ENCODE measurements around the gene OTUD5. TPM values are rescaled to one million over a fixed set of nuclear protein-coding genes. Genes with fewer than 3 reads are reported as not detected.

The OTUD5 gene
- total RNA-seq, 2 experiments from 2014 or later: 60.7 to 62.4 TPM

DNA sequence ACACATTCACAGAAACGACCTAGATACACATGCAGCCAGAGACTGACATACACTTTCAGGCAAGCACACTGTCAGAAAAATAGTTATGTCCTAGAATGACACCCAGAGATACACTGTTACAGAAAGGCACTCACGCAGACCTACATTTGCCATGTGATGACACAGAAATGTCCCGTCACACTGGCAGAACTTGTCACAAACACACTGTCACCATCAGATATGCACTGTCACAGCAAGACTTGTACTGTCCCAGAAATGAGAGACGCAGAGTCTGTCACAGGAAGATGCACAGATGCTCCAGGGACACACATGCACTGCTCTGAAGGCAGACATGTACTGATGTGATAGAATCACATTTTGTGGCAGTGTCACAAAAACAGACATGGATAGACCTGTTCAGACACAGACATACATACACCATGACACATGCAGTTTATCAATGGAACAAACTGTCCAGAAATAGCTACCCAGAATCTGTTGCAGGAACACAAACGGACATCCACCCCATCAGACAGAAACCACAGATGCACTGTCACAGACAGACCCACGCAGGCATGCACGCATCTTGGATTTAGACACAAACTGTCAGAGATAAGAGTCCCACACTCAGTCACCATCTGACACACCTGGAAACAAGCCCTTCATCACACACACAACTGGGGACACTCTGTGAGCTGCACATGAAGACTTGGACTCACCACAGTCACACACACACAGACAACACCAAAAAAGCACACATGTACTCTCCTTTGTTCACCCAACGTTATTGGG lies 37.3 kb downstream of the OTUD5 start:
- ATAC-seq (ENCODE audit: low read depth): no peak
- POLR2A ChIA-PET: interaction anchor here (0.6 to 4.2 kb wide), 2 partner anchors 19 to 39 kb away, joined by 4 to 51 read pairs; no protein-coding TSS in a partner anchor
- no peak for DNase-seq
- peak overlapping the region; percentile 97 for H3K4me3 Mint-ChIP-seq
- peaks cover 28% of the 10 kb centered on the region for H3K4me1 Mint-ChIP-seq
- H3K36me3 Mint-ChIP-seq: peaks cover 18% of the 10 kb centered on the region
- peak overlapping the region; percentile 93 for H3K27ac Mint-ChIP-seq
- H3K27me3 Mint-ChIP-seq: no peaks in the 10 kb centered on the region
- H3K9me3 Mint-ChIP-seq: no peaks in the 10 kb centered on the region

DNA sequence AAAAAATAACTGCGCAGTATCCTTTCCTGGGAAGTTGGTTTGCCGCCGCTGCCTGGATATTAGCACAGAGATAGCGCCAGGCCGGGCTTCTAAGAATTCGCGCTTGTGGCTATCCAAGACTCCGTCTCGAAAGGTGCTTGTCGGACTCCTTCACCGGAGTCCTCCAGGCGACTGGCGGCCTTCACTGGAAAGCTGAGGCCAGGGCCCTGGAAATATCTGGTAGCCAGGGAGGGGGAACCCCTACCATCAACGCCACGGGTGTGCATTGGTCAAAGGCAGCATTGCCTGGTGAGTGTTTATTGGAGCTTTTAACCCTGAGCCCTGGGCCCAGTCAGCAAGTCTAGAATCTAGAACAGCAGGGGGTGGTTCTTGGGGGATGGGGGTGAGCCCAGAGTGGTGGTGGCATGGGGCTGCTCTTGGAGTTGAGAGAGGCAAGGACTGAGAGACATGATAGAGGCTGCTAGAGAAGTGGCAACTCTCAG lies 38.0 kb downstream of the OTUD5 start:
- H3K4me1 Mint-ChIP-seq: peaks cover 31% of the 10 kb centered on the region
- DNase-seq (no peak), ATAC-seq (ENCODE audit: low read depth) (peak; percentile 3)

DNA sequence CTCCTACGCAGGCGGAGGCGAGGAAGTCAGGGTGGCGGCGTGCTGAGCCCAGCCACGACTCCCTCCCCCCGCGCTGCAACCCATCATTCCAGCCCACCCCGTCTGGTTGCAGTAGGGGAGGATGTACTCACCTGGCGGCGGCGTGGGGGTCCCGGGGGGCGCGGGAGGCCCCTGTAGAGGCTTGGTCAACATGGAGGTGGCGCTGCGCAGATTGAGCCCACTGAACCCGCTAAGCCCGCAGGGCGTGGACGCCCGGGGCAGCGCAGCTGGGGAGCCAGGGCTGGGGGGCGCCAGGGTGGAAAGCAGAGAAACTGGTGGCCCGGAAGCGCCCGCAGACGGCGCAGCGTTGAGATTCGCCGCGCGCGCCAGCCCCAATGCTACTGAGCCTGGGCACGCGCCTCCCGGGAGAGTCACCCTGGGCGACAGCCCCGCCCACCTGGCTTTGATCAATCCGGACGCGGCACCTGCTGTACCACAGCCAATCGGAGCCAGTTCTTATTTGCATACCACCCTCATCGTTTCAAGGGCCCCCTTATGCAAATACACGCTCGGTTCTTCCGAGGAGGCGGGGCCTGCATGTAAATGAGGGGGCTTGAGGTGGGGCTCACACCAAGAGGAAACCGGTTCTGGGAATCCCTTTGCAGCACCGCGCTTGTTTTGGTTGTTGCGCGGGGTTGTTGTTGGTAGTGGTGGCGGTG lies 38.6 kb downstream of the OTUD5 start, which contains the start of gene PIM2:
Gene PIM2, minus strand, starts transcription at position 382 of the 698 bp plus-strand sequence. Its CDS starts 190 bp downstream, at position 192.
- Mint-ChIP-seq H3K27ac (peak within 1 kb of the TSS; percentile 93), H3K36me3 (peaks cover 14% of the 10 kb centered on the region), H3K27me3 (no peaks in the 10 kb centered on the region), H3K4me3 (peak within 1 kb of the TSS; percentile 97), H3K4me1 (peaks cover 28% of the 10 kb centered on the region), H3K9me3 (no peaks in the 10 kb centered on the region)
- peak; percentile 79 for ATAC-seq (ENCODE audit: low read depth)
- POLR2A ChIA-PET: interaction anchor here (0.7 to 4.2 kb wide), 2 partner anchors 20 to 39 kb away, joined by 4 to 51 read pairs; no protein-coding TSS in a partner anchor
- DNase-seq: peak; percentile 89

More for the DNA sequence above, 38.0 kb downstream of the OTUD5 start:
- Mint-ChIP-seq H3K27ac (peak overlapping the region; percentile 93), H3K27me3 (no peaks in the 10 kb centered on the region), H3K4me3 (peak overlapping the region; percentile 97), H3K9me3 (no peaks in the 10 kb centered on the region), H3K36me3 (peaks cover 18% of the 10 kb centered on the region)
- POLR2A ChIA-PET: interaction anchor here (0.7 to 4.2 kb wide), 2 partner anchors 20 to 39 kb away, joined by 4 to 51 read pairs; no protein-coding TSS in a partner anchor

DNA sequence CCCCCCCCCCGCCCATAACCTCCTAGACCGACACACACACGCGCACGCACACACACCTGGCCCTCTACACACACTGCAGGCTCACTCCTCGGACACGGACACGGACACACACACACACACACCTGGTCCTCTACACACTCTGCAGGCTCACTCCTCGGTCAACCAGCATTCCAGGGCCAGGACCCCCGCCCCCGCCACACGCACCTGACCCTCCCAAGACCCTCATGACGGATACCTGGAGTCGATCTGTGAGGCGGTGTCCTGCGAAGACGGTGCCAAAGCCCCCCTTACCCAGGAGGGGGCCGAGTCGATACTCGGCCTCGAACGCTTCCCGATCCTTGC lies 39.1 kb downstream of the OTUD5 start:
- peak; percentile 33 for DNase-seq

DNA sequence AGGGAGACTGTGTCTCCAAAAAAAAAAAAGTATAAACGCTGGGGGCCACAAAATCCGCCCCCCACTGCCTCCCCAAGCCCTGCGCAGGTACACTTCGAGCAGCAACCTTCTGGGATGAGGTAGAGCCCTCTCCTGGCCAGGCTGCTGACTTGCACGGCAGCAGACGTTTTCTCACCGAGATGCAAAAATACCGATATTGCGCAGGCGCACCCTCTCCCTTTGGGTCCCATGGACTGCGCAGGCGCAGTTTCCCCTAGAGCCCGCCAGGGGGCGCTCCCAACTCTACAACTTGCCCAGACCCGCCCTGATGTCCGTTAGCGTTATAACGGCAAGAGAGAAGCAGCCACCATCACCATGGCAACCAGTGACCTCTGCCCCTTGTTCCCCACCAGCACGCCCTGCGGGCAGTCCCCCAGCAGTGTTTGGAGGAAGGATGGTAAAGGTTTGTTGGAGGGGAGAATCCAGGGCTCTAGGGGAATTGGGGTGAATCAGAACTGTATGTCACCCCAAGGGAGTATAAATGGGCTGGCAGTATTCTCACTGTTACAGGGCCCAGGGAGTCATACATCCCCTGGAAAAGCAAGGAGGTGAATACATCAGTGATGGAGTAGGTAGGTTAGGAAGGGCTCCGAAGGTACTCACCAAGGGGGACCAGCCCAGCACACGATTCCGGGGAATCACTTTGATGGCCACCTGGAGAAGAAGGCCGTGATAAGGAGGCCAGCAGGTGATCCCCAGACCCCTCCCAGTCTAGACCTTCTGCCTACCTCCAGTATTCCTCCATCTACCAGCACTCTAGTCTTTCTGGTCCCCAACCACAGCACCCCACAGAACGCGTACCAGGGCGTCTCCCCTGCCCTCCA lies 40.0 kb downstream of the OTUD5 start:
- peak; percentile 86 for DNase-seq
- ATAC-seq (ENCODE audit: low read depth): peak; percentile 57
- Mint-ChIP-seq H3K36me3 (peaks cover 14% of the 10 kb centered on the region), H3K27ac (peak overlapping the region; percentile 87), H3K9me3 (no peaks in the 10 kb centered on the region), H3K4me3 (peak overlapping the region; percentile 97), H3K27me3 (no peaks in the 10 kb centered on the region), H3K4me1 (peaks cover 29% of the 10 kb centered on the region)
- POLR2A ChIA-PET: interaction anchor here (0.7 to 4.2 kb wide), 3 partner anchors 22 to 202 kb away, joined by 3 to 51 read pairs (median 3); no protein-coding TSS in a partner anchor

More for the DNA sequence above, 39.1 kb downstream of the OTUD5 start:
- no peaks in the 10 kb centered on the region for H3K9me3 Mint-ChIP-seq
- H3K36me3 Mint-ChIP-seq: peaks cover 14% of the 10 kb centered on the region
- H3K4me1 Mint-ChIP-seq: peaks cover 28% of the 10 kb centered on the region
- POLR2A ChIA-PET: interaction anchor here (4.2 kb wide), 1 partner anchor 21 kb away, joined by 51 read pairs; no protein-coding TSS in a partner anchor
- peak overlapping the region; percentile 97 for H3K4me3 Mint-ChIP-seq
- H3K27ac Mint-ChIP-seq: peak overlapping the region; percentile 87
- no peak for ATAC-seq (ENCODE audit: low read depth)
- H3K27me3 Mint-ChIP-seq: no peaks in the 10 kb centered on the region

DNA sequence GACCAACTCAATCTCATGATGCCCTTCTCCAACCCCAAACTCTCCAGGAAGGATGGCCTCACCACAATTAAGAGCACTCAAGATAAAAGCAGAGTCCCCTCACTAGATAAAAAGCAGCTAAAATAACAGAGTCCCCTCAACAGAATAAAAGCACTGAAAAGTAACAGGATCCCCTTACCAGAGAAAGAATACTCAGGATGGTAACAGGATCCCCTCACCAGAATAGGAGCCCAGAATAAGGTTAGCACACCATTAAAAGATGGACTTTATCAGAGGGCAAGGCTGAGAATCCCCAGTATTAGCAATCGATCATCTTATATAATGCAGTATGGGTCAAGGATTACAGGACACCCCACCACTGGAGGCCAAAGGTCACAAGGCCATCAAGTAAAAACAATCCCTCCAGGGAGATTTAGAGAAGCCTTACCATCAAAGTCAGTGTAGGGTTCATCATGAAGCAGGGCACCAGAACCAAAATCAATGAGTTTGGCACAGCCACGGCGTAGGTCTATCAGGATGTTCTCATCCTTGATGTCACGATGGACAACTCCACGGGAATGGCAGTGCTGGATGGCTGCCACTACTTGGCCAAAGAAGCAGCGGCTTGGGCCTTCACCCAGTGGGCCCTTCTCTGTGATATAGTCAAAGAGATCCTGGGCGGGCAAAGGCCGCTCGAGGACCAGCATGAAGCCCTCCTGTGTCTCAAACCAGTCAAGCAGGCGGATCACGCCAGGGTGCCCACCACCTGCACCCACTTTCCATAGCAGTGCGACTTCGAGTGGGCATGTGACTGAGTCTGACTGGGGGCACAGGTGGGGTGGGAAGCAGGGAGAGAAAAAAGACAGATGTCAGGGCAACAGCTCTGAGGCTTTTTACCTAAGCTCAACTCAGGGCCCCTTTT lies 42.6 kb downstream of the OTUD5 start:
- Mint-ChIP-seq H3K4me3 (peak overlapping the region; percentile 56), H3K36me3 (peaks cover 10% of the 10 kb centered on the region), H3K27me3 (no peaks in the 10 kb centered on the region), H3K9me3 (no peaks in the 10 kb centered on the region), H3K4me1 (peaks cover 33% of the 10 kb centered on the region), H3K27ac (peak overlapping the region; percentile 60)
- POLR2A ChIA-PET: interaction anchor here (1.2 to 1.4 kb wide), 2 partner anchors 23 to 43 kb away, joined by 3 read pairs; no protein-coding TSS in a partner anchor
- DNase-seq (no peak), ATAC-seq (ENCODE audit: low read depth) (no peak)

DNA sequence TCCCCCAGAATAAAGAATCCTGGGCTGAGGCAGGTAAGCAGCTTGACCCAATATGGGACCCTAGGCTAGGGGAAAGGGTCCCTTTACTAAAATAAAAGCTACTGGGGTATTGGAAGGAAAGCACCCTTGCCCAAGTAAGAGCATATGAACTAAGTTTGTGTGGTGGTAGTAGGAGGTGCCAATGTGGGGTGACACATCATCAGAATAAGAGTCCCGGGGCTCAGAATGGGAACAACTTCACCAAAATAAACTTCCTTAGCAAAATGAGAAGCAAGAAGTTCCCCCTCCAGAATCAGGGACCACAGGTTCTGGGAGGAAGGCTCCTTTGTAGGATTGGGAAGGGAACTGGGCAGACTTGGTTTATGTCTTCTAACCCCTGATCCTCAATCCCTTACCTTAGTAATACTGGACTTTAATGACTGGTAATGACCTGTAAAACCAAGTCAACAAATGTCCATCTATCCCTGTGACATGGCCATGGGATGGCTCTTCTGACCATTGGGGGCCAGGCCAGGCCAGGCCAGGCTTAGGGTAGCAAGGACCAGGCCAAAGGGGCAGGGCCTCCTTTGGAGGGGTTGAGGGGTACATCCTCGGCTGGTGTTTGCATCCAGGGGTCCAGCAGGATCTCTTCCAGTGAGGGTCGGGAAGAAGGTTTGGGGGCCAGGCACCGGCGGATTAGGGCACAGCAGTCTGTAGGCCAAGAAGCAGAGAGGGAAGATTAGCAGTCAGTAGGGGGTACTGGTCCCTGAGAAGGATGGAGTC lies 43.6 kb downstream of the OTUD5 start:
- H3K4me3 Mint-ChIP-seq: no peak overlapping the region
- H3K27me3 Mint-ChIP-seq: no peaks in the 10 kb centered on the region
- POLR2A ChIA-PET: interaction anchor here (1.2 kb wide), 1 partner anchor 24 kb away, joined by 3 read pairs; no protein-coding TSS in a partner anchor
- ATAC-seq (ENCODE audit: low read depth) (no peak), DNase-seq (no peak)
- peaks cover 10% of the 10 kb centered on the region for H3K36me3 Mint-ChIP-seq
- peaks cover 25% of the 10 kb centered on the region for H3K4me1 Mint-ChIP-seq
- H3K9me3 Mint-ChIP-seq: no peaks in the 10 kb centered on the region
- H3K27ac Mint-ChIP-seq: no peak overlapping the region

DNA sequence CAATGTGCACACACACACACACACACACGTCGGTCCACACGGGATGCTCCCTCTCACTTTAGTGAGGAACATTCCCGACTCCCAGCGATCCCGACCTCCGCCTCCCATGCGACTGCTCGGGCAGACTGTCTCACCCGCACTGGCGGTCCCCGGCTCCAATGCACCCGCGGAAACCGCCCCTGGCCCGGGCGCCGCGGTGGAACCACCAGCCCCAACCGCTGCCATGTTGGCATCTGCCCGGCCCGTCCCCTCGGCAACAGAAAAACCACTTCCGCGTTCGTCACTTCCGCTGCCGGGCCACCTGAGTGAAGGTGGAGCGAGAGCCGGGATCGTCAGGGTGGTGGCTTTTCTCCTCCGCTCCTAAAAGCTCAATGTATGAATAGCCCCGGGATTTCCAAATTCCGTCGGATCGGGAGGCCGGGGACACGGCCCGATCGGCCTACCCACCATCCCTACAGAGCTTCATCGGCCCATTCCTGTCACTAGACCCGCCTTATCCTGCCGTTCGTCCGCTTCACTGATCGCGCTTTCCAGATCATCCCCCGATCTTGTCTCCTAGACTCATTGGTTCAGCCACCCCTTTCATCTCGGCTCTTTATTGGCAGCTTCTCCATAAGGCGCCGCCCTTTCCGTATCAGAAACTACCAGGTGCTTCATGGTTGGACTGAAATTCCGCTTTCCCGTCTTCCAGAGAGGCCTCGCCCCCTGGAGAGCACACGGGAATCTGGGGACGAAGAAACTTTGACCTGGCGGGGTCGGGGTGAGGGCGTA lies 45.8 kb downstream of the OTUD5 start, which contains the start of gene SLC35A2:
Gene SLC35A2, minus strand, starts transcription at position 235 of the 771 bp plus-strand sequence. Its CDS starts 10 bp downstream, at position 225.
- POLR2A ChIA-PET: interaction anchor here (0.5 to 3.0 kb wide), 11 partner anchors 14 to 264 kb away, joined by 3 to 21 read pairs (median 5); partner anchors contain the start of genes PQBP1 and TIMM17B
- peaks cover 26% of the 10 kb centered on the region for H3K4me1 Mint-ChIP-seq
- no peaks in the 10 kb centered on the region for H3K27me3 Mint-ChIP-seq
- peak within 1 kb of the TSS; percentile 93 for H3K4me3 Mint-ChIP-seq
- peak; percentile 85 for ATAC-seq (ENCODE audit: low read depth)
- no peaks in the 10 kb centered on the region for H3K9me3 Mint-ChIP-seq
- peak; percentile 87 for DNase-seq
- H3K36me3 Mint-ChIP-seq: no peaks in the 10 kb centered on the region
- H3K27ac Mint-ChIP-seq: peak within 1 kb of the TSS; percentile 93

DNA sequence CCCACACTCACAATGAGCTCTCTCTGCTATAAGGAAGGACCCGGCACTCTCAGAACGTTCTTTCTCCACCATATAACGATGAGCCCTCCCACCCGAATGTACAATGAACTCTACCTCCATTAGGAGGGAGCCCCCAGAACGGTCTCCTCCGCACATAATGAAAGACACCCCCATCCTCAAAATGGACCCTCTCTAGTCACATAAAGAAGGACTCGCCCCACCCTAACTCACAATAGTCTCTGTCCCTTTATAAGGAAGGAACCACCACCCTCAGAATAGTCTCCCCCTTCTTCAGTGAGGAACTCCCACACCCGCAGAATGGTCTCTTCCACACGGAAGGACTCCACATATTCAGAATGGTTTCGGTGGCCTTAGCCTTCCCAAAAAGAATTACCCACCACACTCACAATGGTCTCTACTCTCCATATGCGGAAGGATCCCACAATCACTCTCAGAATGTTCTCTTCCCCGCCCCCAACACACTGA lies 46.4 kb downstream of the OTUD5 start:
- DNase-seq (no peak), ATAC-seq (ENCODE audit: low read depth) (peak; percentile 1)
- H3K4me1 Mint-ChIP-seq: peaks cover 26% of the 10 kb centered on the region
- no peaks in the 10 kb centered on the region for H3K27me3 Mint-ChIP-seq
- no peaks in the 10 kb centered on the region for H3K9me3 Mint-ChIP-seq
- peak overlapping the region; percentile 93 for H3K4me3 Mint-ChIP-seq
- H3K36me3 Mint-ChIP-seq: no peaks in the 10 kb centered on the region
- POLR2A ChIA-PET: interaction anchor here (1.0 to 3.0 kb wide), 6 partner anchors 13 to 262 kb away, joined by 5 to 21 read pairs (median 10); partner anchors contain the start of genes PQBP1 and TIMM17B
- H3K27ac Mint-ChIP-seq: peak overlapping the region; percentile 93

DNA sequence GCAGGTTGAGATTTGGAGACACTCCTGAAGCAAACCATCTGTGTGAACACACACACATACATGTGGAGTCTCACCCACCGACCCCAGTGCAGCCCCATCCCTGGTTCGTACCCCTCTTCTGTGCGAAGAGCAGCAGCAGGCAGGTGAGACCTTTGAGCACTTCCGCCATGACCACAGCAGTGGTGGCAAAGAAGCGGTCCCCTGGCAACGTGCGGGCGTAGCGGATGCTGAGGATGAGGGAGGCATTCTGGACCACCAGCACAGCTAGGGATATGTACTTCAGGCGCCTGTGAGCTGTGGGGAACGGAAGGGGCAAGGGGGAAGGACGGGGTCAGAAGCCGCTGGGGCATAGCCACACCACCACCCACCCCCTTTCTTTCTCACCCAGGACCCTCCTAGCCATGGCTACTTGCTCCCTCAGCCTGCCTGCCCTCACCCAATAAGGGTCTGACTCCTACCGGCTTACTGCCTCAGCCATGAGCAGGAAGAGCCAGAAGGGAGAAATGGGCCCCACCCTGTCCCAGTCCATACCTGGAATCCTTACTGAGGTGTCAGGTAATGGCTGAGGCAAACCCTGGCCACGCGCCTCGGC lies 47.6 kb downstream of the OTUD5 start:
- Mint-ChIP-seq H3K4me3 (no peak overlapping the region), H3K9me3 (no peaks in the 10 kb centered on the region), H3K36me3 (no peaks in the 10 kb centered on the region), H3K27me3 (no peaks in the 10 kb centered on the region), H3K27ac (no peak overlapping the region), H3K4me1 (peaks cover 24% of the 10 kb centered on the region)
- DNase-seq (no peak), ATAC-seq (ENCODE audit: low read depth) (no peak)
- POLR2A ChIA-PET: no interaction called here
